RWPE2 (cell line): ENCODE results near the gene GPR25.

Experiments
- ATAC-seq: fragments of 200-7000 bp; cut with Tn5 transposase; 3 replicates; pipeline ENCODE4 v1.9.1; 2021; ENCODE audit warnings: low read depth
- DNase-seq: peaks from one replicate; pipeline ENCODE4 v3.0.0-alpha.2; 2020; ENCODE audit warnings: low spot score
- H3K27ac ChIP-seq: fragments of 450-650 bp; 2 replicates; pipeline ENCODE4 v1.5.1; 2017; ENCODE audit warnings: mild to moderate bottlenecking; ENCODE audit not compliant: poor library complexity, severe bottlenecking
- H3K27me3 ChIP-seq: fragments of 250-450 bp; sonication (Bioruptor Pico); 2 replicates; pipeline ENCODE4 v1.5.1; 2021; ENCODE audit warnings: mild to moderate bottlenecking, moderate library complexity; ENCODE audit not compliant: insufficient read depth, poor library complexity, severe bottlenecking
- H3K36me3 ChIP-seq: fragments of 250-450 bp; sonication (Bioruptor Pico); 2 replicates; pipeline ENCODE4 v1.5.1; 2020; ENCODE audit warnings: low read depth, mild to moderate bottlenecking, moderate library complexity
- H3K4me1 ChIP-seq: fragments of 250-450 bp; sonication (Bioruptor Pico); 2 replicates; pipeline ENCODE4 v1.5.1; 2021; ENCODE audit warnings: mild to moderate bottlenecking, moderate library complexity; ENCODE audit not compliant: insufficient read depth, poor library complexity, severe bottlenecking
- H3K4me3 ChIP-seq: fragments of 250-450 bp; sonication (Bioruptor Pico); 2 replicates; pipeline ENCODE4 v1.5.1; 2021; ENCODE audit warnings: mild to moderate bottlenecking, moderate library complexity; ENCODE audit not compliant: severe bottlenecking
- H3K9me3 ChIP-seq: fragments of 250-450 bp; sonication (Bioruptor Pico); 2 replicates; pipeline ENCODE4 v1.5.1; 2021; ENCODE audit warnings: mild to moderate bottlenecking, moderate library complexity; ENCODE audit not compliant: severe bottlenecking
- CTCF ChIP-seq: fragments of 450-650 bp; IDR thresholded peaks from one replicate; pipeline ENCODE4 v1.5.1; 2017; ENCODE audit warnings: mild to moderate bottlenecking, moderate library complexity; ENCODE audit not compliant: poor library complexity, severe bottlenecking

The GPR25 gene

GRCh38 chr1:200890818-200891773, 18.3 kb downstream of the GPR25 start:
- no peaks in the 10 kb centered on the region for H3K9me3 ChIP-seq
- peak overlapping the region; percentile 51 for H3K4me3 ChIP-seq
- peak overlapping the region; percentile 92 for H3K27ac ChIP-seq
- ATAC-seq (peak; percentile 26), DNase-seq (no peak)
- peaks cover 28% of the 10 kb centered on the region for H3K4me1 ChIP-seq
- H3K36me3 ChIP-seq = no peaks in the 10 kb centered on the region
- H3K27me3 ChIP-seq = no peaks in the 10 kb centered on the region
- peak; percentile 59 for TF ChIP-seq CTCF

- TF ChIP-seq CTCF = no peak
- H3K9me3 ChIP-seq = no peaks in the 10 kb centered on the region
- peaks cover 28% of the 10 kb centered on the region for H3K4me1 ChIP-seq
- H3K27ac ChIP-seq = peak overlapping the region; percentile 92
- DNase-seq (no peak), ATAC-seq (no peak)
- H3K4me3 ChIP-seq = peak overlapping the region; percentile 51
- no peaks in the 10 kb centered on the region for H3K36me3 ChIP-seq
- no peaks in the 10 kb centered on the region for H3K27me3 ChIP-seq
These were observed 19.0 kb downstream of the GPR25 start for GRCh38 chr1:200891774-200892157.

GRCh38 chr1:200892546-200892945, 19.8 kb downstream of the GPR25 start:
- Histone ChIP-seq H3K36me3 (peaks cover 5% of the 10 kb centered on the region), H3K9me3 (no peaks in the 10 kb centered on the region), H3K4me3 (no peak overlapping the region), H3K27me3 (no peaks in the 10 kb centered on the region), H3K4me1 (peaks cover 35% of the 10 kb centered on the region), H3K27ac (peak overlapping the region; percentile 92)
- no peak for TF ChIP-seq CTCF
- ATAC-seq (no peak), DNase-seq (no peak)

- Histone ChIP-seq H3K27ac (peak overlapping the region; percentile 92), H3K27me3 (no peaks in the 10 kb centered on the region), H3K36me3 (peaks cover 9% of the 10 kb centered on the region), H3K9me3 (no peaks in the 10 kb centered on the region), H3K4me3 (no peak overlapping the region), H3K4me1 (peaks cover 37% of the 10 kb centered on the region)
- ATAC-seq (no peak), DNase-seq (no peak)
- TF ChIP-seq CTCF = no peak
These were observed 20.2 kb downstream of the GPR25 start for GRCh38 chr1:200892958-200893357.

GRCh38 chr1:200893411-200893901, 20.7 kb downstream of the GPR25 start:
- peaks cover 14% of the 10 kb centered on the region for H3K36me3 ChIP-seq
- H3K4me1 ChIP-seq = peaks cover 40% of the 10 kb centered on the region
- peak; percentile 8; the same call in 1 of the 3 replicates for ATAC-seq
- DNase-seq = no peak
- H3K27ac ChIP-seq = peak overlapping the region; percentile 92
- no peak overlapping the region for H3K4me3 ChIP-seq
- no peaks in the 10 kb centered on the region for H3K9me3 ChIP-seq
- no peaks in the 10 kb centered on the region for H3K27me3 ChIP-seq
- no peak for TF ChIP-seq CTCF
